Renal cortex interstitium (tissue), 11 donors: Measurements from ENCODE around the gene KIF1A. TPM values are rescaled to one million over a fixed set of nuclear protein-coding genes. Genes with fewer than 3 reads are reported as not detected.

Experiments
- DNase-seq, 11 donors: peaks; one replicate each; pipeline ENCODE4 v3.0.0-alpha.2; 2013; ENCODE audit warnings: low read depth in 9 of 11, low spot score in 4 of 11; ENCODE audit errors: extremely low read depth in 1 of 11
- polyA plus RNA-seq, 3 donors: library from polyadenylated mRNA; unstranded; fragments of 120-200 nt; gene quantifications; one replicate each; pipeline ENCODE4 v1.2.1, GENCODE V29; 2013; ENCODE audit not compliant: insufficient read length in 3 of 3

KIF1A gene
- polyA plus RNA-seq, 3 donors = 10.7 to 14.0 (median 11.4) TPM

DNA sequence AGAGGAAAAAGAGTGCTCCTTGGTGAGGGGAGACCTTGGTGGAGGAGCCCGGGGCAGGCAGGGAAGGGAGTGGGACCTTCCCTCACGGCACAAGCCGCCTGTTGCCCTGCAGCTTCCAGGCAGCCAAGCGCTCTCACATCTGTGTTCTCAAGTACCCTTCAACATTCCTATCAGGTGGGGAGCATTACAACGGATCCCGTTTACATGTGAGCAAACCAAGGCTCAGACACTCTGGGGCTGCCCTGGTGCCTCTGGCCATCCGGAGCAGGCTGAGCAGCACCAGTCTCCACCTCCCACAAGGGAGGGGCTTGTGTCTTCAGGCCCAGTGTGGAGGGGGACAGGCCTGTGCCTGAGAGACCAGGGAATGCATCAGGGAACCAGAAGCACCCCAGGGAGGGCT lies 70.5 kb downstream of the KIF1A start:
- DNase-seq = no peak

DNA sequence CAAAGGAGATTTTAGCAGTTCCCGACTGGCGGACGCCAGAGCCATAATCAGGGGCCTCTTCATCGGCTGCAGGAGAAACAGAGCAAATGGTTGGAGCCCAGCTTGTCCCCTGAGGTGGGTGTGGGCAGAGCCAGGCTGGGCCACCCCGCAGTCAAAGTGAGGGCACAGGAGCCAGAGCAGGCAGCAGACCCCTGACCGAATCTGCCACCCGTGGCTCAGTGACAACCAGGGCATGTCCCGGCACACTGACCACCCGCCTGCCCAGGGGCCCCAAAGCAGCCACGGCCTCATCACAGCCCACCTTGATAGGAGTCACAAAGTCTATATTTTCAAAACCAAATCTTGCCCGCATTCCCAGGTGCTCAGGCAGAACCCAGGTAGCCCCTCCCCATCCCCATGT lies 72.8 kb downstream of the KIF1A start:
- no peak for DNase-seq

DNA sequence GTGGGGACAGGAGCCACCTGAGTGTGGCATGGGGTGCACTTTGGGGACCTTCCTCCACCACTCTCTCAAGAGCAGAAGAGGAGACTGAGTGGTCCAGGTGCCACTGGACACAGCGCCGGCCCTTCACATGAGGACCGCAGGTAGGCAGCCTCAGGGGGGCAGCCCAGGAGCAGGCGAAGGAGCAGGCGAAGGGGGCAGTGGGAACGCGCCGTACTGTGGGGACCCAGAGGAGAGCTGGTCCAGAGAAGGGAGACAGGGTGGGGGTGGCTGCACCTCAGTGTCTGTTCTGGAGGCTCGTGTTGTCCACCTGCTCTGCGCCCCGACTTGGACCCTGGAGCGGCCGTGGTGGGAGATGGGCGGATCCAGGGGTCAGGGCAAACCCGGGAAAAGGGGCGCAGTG lies 73.3 kb downstream of the KIF1A start:
- no peak for DNase-seq

DNA sequence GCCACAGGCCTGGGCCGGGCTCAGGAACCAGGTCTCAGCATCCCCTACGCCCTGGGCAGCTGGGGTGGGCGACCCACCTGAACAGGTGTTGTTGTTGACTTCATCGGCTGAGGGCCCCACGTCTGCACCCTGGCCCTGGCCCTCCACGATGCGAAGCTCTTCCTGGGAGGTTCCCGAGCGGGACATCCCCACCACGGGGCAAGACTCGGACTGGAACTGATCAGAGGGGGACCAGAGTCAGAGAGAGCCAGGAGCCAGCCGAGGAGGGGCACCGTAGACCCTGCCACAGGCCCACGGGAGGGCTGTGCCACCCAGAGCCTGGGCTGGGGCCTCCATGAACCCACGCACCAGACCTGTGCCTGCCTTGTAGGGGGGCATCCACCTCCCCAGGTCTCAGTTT lies 74.1 kb downstream of the KIF1A start:
- no peak for DNase-seq

DNA sequence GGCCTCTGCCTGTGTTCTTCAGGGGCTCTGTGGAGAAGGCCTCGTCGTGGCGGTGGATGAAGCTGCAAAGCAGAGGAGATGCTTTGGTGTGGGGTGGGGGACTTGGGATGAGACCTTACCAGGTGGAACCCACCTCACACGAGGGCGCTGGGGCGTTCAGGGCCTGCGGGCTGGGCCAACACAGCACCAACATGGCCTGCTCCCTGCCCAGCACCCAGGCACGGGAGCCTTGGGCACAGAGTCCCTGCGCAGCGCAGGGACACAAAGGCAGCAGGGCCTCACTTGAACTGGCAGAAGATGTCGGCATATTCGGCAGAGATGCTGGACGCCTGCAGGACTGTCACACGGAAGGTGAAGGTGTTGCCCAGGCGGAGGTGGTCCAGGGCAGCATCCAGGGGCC lies 74.6 kb downstream of the KIF1A start:
- no peak for DNase-seq

DNA sequence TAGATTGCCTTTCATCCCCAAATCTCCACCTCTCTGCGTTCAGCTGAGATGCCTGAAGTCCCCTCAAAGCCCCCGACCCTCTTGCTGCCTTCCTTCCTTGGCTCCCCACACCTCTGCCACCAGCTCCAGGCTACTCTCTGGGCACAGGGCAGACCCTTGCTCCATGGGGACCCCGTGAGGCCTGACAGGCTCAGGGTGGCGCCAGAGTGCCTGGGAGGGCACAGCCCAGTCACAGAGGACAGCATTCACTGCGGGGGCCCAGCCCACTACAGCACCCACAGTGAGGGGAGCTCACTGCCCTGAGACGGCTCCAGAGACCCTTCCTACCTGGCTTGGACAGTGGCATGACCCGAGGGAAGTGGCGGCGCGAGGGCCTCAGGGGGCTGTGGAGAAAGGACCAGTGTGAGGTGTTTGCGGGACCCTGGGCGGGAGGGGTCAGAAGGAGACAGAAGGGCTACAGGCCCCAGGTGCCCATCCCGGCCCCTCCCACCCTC lies 77.4 kb downstream of the KIF1A start:
- no peak for DNase-seq

DNA sequence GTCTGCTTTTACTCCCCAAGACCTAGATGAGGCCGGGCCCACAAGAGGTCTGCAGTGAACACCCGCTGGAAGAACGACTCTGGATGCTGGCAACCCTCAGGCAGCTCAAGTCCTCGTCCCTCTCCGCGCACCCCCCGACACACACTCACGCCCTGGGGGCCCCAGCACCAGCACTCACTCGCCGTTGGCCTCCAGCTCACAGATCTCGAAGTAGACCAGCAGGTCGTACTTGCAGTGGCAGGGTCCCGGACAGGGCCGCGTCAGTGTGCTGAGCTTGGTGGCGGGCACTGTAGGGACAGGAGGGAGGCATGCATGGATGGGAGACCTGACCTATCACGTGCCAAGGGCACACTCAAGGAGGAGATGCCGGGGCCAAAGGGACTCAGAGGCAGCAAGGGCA lies 78.9 kb downstream of the KIF1A start:
- no peak for DNase-seq

DNA sequence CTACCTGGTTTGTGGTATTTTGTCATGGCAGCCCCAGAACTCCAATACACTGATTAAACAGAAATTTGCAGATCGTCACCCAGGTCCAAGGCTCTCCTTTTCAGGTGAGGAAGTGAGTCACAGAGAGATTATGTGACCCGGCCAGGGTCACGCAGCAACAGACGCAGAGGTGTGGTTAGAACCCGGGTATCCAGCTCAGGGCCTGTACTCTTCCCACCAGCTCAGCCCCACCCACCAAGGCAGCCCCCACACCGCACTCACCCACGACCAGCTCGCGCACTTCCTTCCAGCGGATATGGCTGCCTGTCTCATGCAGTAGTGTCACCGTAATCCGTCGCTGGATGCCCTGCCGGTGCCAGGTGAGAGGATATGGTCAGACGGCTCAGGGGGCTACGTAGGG lies 80.2 kb downstream of the KIF1A start:
- no peak for DNase-seq

DNA sequence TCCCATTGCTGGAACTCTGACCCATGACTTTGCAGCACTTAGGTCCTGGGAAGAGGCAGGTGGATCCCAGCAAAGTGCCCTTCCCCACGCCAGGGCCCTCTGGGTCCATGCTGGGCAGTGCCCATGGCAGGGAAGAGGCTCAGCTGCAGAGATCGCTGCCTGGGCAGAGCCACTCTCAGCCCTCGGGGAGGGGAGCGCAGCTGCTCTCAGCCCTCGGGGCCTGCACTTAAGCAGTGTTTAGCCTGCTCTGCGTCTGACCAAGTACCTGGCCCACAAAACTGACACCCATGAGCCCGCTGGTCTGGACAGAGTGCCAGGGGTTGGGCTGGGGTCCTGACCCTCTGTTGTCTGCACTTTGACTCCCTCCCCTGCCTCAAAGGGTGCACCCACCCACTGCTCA lies 82.1 kb downstream of the KIF1A start:
- no peak for DNase-seq

DNA sequence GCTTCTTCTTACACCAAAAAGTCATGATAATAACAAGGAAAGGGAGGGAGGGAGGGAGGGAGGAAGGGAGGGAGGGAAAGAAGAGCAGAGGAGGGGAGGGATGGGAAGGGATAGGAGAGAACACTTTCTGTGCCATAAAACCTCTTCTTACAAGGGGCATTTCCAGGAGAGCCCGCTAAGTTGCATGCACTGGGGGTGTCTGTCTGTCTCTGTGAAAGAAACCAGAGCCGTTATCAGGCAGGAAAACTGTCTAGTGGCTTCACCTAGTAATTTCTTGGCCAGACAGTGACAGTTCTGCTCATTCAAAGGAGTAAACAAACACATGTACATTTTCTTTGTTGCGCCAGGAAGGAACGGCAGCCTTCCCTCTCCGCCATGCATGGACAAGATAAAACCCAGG lies 82.5 kb downstream of the KIF1A start:
- DNase-seq = no peak

DNA sequence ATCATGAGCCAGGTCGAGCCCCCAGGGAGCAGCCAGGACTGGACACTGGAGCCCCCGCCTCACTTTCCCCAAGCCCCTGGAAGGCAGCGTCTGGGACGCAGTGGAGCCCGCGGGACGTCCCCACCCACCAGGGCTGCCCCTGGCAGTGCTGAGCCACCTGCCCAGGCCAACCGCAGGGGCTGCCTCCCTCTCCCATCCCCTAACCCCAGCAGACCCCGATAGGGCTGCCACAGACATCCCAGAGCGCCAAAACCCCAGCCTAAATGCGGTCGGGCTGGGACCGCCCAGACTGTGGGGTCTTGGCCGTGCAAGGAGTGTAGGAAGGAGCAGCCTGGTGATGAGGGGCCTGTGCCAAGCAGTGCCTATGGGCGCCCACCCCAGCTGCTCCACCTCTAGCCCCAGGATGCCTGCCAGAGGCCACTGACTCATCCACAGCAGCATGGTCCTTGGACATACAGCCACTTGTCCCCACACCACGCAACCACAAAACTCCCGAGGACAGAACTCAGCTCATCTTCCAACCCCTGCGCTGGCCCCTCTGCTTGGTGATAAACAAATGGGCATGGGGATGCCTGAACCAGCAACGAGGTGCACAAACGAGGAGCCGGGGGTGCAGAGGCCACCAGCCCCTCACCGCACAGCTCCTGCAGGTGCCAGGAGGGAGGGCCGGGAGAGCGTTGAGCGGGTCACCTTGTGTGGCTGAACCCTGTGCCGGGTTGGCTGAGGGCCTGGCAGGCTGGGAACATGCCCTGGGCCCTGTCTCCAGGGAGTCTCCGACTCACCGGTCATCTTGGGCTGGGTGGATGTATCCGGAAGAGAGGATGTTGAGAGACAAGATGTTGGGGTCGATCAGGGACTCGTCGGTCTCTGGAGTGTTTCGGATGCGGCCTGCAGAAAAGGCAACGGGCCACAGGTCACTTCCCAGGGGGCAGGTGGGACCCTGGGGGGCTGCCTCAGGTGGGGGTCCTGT lies 83.5 kb downstream of the KIF1A start:
- DNase-seq = no peak

DNA sequence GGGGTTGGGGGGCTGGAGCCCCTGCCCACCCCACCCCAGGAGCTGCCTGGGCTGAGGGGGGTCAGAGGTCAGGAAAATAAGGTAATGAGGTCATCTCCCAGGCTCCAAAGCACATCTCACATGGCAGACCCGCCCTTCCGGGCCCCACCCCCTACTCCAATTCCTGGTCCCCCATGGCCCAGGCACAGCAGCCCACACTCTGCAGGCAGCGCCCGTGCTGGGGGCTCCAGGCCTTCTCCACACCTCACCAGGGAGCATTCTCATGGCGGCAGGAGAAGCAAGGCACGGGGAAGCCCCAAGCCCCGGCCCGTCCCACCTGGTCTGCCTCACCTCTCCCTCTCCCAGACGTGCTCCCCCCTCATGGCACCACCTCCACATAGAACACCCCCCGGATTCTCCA lies 84.5 kb downstream of the KIF1A start:
- DNase-seq = no peak

DNA sequence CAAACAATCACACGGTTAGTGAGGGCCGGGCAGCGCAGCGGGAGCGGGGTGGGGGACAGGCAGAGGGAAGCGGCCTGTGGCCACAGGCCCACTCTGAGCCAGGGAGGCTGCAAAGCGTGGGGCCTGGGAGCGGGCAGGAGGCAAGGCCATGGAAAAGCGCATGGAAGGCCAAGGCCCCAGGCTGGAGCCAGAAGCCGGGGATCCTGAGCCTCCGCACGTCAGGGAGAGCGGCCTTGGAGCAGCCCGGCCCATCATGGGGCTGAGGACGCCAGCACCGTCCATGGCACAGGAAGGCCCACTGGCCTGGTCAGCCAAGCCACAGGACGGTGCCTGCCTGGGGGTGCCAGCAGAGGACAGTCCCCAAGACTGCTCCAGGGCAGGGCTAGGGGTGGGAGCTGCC lies 85.3 kb downstream of the KIF1A start:
- no peak for DNase-seq

DNA sequence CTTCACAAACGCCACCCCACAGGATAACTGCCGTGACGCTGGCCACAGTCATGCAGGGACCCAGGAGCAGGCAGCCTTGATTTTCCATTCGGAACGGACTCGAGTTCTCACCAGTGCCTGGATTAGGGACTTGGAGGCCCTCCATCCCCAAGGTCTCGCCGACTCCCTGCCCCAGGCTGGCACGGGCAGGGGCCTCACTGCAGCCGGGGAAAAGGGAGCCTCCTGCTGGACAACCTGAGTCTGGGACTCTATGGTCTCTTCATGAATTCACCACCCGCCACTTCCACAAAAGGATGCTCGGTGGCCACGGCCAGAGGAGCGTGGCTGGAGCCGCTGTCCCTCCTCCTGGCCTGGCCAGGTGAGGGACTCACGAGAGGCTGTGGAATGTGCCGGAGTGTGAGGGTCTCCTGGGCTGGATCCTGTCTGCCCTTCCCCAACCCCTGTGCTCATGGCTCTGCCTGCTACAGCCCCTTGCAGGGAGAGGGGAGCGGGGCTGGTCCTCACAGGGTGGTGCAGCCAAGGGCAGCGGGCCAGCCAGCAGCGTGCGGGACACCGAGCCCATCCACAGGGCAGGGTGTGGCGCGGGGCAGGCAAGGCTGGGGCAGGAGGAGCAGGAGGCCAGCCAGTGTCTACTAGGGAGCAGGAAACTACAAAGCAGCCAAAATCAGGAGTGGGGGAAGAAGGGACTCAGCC lies 86.1 kb downstream of the KIF1A start:
- no peak for DNase-seq

DNA sequence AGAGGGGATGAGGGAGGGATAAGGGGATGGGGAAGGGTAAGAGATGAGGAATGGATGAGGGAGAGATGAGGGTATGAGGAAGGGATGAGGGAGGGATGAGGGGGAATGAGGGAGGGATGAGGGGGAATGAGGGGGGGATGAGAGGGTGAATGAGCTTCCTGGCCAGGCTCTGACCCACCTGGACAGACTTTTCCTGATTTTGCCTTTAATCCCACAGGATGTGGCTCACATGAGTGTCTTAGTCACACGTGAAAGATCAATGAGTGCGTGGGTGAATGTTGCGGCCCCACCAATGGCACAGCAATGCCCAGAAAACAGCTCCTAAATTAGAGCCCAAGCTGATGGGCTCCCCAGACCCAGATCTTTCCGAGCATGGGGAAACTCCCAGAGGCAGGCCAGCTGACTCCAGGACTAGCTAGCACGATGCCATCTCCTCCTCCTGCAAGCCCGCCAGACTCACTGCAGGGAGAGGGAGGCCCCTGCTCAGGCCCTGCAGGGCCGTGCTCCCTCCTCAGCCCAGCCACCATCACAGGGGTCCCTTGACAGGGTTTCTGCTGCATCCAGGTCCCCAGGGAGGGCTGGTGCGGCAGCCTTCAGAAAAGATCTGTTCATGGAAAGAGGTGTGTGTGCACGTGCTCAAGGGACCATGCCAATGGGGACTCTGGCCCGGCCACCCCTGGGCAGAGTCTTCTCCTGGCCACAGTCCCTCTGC lies 87.0 kb downstream of the KIF1A start:
- DNase-seq = no peak

DNA sequence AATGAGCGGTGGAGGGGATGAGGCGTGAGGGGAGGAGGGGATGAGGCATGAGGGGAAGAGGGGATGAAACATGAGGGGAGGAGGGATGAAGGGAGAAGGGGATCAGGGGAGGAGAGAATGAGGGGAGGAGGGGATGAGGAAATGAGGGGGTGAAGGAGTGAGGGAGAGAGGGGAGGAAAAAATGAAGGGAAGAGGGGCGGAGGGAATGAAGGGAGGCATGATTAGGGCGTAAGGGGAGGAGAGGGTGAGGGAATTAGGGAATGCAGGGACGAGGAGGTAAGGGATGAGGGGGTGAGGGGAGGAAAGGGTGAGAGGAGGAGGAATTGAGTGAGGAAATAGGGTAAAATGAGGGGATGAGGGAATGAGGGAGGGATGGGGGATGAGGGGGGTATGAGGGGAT lies 87.8 kb downstream of the KIF1A start:
- DNase-seq = no peak

DNA sequence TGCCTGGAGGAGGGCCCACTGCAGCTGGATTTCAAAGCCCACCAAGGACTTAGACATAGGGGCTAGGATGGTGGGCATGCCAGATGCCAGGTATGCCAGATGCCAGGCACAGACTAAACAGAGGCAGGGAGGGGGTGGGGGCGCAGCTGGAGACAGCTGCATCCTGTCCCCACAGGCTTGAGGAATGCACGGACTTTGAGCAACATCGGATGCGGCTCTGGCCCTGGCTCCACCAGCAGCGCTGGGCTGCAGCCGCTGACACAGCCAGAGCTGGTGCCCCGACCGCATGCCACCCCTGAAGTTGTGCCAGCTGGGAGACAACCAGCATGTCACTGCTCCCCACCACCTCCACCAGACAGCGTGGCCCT lies 88.9 kb downstream of the KIF1A start:
- no peak for DNase-seq

DNA sequence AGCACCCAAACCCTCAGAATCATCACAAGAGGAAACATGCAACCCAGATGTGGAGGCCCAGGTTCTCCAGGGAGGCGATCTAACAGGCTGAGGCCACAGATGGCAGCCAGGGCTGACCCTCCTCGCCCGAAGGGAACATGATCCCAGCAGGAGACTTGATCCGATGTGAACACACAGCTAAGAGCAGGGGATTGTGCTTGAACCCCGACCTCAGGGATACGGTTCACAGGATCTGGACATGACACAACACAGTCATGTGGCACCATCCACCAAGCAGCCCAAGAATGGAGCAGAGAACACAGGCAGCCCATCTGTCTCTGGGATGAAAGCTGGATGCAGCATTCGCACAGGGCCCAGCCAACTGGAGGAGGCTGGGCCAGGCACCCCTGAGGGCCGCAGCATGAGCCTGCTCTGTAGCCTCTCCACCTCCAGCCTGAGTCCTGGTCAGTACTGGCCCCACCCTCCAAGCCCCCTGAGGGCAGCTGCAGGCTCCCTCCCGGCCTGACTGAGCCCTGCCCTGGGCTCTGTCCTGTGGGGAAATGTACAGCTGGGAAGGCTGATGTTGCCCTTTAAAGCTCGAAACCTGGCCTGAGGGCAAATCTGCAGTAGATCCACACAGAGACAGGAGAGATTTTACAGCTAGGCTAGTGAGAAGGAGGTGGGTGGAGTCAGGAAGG lies 89.4 kb downstream of the KIF1A start:
- DNase-seq = no peak

DNA sequence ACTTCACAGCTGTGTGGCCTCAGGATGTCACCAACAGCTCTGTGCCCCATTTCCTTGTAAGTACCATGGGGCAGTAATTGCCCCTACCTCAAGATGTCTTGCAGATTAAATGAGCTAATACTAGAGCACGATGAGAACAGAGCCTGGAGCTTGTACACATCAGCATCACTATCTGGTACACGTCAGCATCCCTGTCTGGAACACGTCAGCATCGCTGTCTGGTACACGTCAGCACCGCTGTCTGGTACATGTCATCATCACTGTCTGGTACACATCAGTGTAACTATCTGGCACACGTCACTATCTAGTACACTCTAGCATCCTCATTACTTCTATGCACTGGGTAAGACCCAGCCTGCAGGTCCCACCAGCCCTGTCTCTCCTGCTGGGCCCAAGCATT lies 91.2 kb downstream of the KIF1A start:
- no peak for DNase-seq
